SJSA1 (cell line): ENCODE results near the gene C6orf136. TPM values are rescaled to one million over a fixed set of nuclear protein-coding genes. Genes with fewer than 3 reads are reported as not detected.

Experiments
- DNase-seq, 2 experiments: peaks; one replicate each; pipeline ENCODE4 v3.0.0-alpha.2; 2015 to 2020; ENCODE audit warnings: low spot score in 2 of 2, low read depth in 1 of 2
- H3K27ac ChIP-seq: fragments of 250-450 bp; sonication (Bioruptor Pico); 2 replicates; pipeline ENCODE4 v1.5.1; 2020; ENCODE audit warnings: mild to moderate bottlenecking, moderate library complexity
- H3K27me3 ChIP-seq: fragments of 250-450 bp; sonication (Bioruptor Pico); replicated peaks from 2 replicates; pipeline ENCODE4 v1.5.1; 2020; ENCODE audit warnings: mild to moderate bottlenecking, moderate library complexity
- H3K36me3 ChIP-seq: fragments of 250-450 bp; sonication (Bioruptor Pico); 2 replicates; pipeline ENCODE4 v1.5.1; 2020; ENCODE audit warnings: mild to moderate bottlenecking
- H3K4me1 ChIP-seq: fragments of 250-450 bp; sonication (Bioruptor Pico); replicated peaks from 2 replicates; pipeline ENCODE4 v1.6.1; 2021; ENCODE audit warnings: mild to moderate bottlenecking
- H3K4me3 ChIP-seq: fragments of 250-450 bp; sonication (Bioruptor Pico); 2 replicates; pipeline ENCODE4 v1.5.1; 2020; ENCODE audit warnings: mild to moderate bottlenecking
- H3K9me3 ChIP-seq: fragments of 250-450 bp; sonication (Bioruptor Pico); replicated peaks from 2 replicates; pipeline ENCODE4 v1.5.1; 2020; ENCODE audit warnings: mild to moderate bottlenecking
- total RNA-seq: library from RNA; depleted of rRNA; stranded (reverse); fragments of >200 nt; shearing (Covaris generic); gene quantifications from 2 replicates; pipeline ENCODE4 v1.2.3, GENCODE V29; 2014

Gene C6orf136
- total RNA-seq, 1 experiment from 2014 or later = 4.9 TPM

DNA sequence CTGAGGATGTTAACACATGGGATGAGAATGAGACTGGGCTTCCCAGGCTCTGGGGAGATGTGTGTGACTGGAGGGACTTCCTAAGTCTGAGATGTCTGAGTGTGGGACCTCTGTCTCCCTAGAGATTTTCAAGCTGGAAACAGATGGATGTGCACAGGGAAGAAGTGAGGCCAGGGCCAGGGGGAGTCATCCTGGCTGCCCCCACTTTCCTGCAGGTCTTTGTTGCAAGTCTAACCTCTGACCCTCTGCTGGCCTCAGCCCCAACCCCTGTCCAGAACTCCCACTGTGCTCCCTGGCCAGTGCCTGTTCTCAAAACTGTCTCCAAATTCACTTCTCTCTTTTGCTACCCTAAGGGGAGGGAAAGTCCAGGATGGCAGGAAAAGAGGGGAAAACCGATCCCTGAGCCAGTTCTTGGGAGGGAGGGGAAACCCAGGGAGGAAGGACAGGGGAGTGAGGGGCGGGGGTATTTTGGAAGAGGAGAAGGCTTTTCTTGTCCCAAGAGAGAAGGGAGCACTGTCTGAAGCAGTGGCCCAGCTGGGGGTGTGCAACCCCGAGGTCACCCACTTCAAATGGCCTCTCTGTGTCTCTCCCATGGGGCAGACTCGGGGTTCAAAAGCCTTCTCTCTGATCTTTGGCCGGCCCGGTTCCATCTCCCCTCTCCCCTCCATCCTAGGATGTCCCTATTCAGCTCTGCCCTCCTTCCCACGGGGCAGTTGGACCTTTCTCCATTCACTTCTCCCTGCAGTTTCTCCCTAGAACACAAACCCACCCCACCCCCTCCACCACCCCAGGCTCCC, 36.4 kb downstream of the C6orf136 start:
- Histone ChIP-seq H3K9me3 (no peaks in the 10 kb centered on the region), H3K4me1 (peaks cover 69% of the 10 kb centered on the region)
- no peak for DNase-seq

DNA sequence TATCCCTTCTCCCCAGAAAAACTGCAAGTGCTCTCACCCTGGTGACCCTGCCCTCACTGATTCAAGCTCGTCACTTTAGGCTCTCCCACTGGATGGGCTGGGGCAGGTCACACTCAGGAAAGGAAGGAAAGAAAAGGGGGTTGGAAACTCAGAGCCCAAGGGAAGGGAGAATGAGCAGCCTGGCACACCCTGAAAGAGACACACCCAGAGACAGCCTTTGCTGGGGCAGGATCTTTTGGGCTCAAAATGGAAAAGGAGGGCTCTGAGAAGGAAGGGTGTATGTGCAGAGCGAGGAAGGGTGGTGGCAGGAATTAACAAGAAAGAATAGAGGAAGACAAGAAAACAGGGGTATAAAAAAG, 37.0 kb downstream of the C6orf136 start:
- H3K4me1 ChIP-seq = peaks cover 70% of the 10 kb centered on the region
- DNase-seq = no peak
- peak overlapping the region; percentile 65 for H3K4me3 ChIP-seq
- H3K9me3 ChIP-seq = no peaks in the 10 kb centered on the region
- H3K27me3 ChIP-seq = no peaks in the 10 kb centered on the region
- peaks cover 62% of the 10 kb centered on the region for H3K36me3 ChIP-seq
- H3K27ac ChIP-seq = peak overlapping the region; percentile 25; the same call in 1 of the 2 replicates

More for the DNA sequence above, 36.4 kb downstream of the C6orf136 start:
- Histone ChIP-seq H3K27ac (peak overlapping the region; percentile 73), H3K27me3 (no peaks in the 10 kb centered on the region), H3K4me3 (peak overlapping the region; percentile 65), H3K36me3 (peaks cover 67% of the 10 kb centered on the region)

DNA sequence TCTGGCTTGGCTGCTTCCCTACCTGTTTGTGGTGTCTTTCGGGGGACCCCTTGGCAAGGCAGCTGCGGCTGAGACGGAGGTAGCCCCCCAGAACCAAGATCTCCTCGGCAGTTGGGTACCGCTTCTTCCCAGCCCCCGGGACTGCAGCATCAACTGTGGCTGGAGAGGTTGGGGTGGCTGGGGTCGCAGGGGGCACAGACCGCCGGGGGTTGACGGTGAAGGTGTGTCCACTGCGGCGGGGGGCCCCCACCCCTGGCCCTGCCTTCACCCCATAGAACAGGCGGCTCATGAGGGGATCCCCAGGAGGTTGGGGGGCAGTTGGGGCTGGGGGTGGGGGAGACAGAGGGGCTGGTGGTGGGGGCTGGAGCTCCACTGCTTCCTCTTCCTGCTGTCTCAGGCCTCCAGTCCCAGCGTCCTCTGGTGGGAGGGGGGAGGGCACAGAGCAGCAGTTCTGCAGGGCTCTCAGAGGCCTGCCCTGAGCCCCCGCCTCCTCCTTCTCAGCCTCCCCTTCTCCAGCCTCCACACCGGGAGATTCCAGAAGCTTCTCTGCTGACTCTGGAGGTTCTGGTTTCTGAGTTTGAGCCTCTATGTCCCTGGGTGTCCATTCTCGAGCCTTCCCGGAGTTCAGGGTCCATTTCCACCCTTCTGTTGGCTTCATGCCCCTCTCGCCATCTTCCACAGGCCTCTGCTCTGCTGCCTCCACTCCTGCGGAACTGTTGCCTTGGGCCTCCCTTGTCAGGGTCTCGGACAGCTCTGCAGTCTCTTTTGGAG, 37.6 kb downstream of the C6orf136 start:
- Histone ChIP-seq H3K27me3 (no peaks in the 10 kb centered on the region), H3K4me1 (peaks cover 71% of the 10 kb centered on the region), H3K4me3 (peak overlapping the region; percentile 65), H3K36me3 (peaks cover 57% of the 10 kb centered on the region), H3K27ac (peak overlapping the region; percentile 25), H3K9me3 (no peaks in the 10 kb centered on the region)
- DNase-seq = peak; percentile 39 to 66

DNA sequence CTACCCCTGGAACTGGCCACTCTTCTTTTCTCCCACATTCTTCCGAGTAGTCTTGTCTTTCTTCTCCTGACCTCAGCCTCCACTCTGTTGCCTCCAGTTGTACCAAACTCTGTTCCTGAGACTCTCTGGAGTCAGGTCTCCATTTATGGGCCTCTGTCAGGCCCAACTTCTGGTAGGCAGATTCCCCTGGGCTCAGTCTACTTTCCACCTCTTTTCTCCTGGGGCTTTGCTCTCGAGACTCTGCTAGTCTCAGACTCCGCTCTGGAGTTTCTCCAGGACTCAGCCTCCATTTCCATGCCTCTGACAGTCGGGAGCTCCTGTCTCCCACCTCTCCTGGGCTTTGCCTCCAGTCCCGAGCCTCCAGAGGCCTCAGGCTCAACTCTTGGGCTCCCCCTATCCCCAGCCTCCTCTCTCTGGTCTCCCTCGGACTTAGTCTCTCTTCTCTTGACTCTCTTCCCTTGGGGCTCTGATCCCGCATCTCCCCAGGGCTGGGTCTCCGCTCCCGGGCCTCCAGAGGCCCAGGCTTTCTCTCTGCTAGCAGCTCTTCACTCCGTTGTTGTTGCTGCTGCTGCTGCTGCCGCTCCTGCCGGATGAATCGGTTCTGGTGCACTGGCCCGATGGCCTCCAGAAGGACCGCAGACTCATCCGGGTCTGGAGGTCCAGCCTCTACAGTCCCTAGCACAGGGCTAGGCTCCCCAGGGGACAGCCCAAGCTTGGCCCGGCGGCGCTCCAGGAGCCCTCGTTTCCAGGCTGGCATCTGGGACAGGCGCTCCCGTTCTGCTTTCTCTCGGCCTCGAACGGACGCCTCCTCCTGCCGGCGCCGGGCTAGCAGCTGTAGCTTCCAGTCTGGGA, 38.5 kb downstream of the C6orf136 start:
- Histone ChIP-seq H3K27me3 (no peaks in the 10 kb centered on the region), H3K27ac (peak overlapping the region; percentile 12; the same call in 1 of the 2 replicates), H3K36me3 (peaks cover 49% of the 10 kb centered on the region), H3K9me3 (no peaks in the 10 kb centered on the region), H3K4me1 (peaks cover 71% of the 10 kb centered on the region), H3K4me3 (peak overlapping the region; percentile 65)
- peak in 1 of 2 experiments; percentile 40 for DNase-seq

DNA sequence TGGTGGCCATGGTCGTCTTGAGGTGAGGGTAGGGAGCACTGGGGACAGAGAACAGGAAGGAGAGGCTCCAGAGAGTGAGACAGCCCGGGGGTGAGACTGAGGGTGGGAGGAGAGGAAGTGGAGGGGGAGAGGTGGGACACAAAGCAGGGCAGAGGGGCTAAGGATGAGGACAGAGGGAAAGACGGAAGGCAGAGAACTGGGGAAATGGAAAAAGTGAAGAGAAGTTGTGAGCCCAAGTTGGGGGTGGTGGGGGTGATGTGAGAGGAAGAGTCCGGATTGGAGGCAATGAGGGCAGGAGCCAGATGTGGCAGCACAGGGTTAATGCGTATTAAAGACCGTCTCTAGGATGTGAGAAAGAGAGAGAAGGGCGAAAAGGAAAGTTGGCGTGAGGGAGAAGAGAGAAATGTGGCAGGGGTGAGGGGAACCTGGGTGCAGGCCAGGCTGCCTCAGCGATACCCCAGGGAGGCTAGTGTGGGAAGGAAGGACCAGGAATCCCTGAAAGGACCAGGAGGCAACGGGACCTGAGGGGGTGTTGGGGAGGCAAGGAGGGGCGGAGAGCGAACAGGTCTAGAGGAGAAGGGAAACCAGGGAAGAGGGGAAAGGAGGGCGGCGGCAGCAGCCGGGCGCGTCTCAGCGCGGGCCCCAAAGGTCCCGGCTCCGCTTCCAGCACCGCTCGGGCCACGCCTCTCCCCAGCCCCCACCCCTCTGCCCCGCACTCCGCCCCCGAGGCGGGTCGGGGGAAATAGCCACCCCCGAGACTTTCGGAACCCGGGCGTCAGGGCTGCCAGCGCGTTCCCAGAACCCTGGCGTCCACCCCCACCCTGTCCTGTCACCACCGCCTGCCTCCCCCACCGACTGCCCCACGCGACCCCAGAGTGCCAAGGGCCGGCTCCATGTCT, 39.3 kb downstream of the C6orf136 start, which contains the start of gene PPP1R18:
TSS of gene PPP1R18 (minus strand) at position 637 of the 899 bp plus-strand sequence. CDS start at position 10, 627 bp downstream.
- peaks cover 68% of the 10 kb centered on the region for H3K4me1 ChIP-seq

DNA sequence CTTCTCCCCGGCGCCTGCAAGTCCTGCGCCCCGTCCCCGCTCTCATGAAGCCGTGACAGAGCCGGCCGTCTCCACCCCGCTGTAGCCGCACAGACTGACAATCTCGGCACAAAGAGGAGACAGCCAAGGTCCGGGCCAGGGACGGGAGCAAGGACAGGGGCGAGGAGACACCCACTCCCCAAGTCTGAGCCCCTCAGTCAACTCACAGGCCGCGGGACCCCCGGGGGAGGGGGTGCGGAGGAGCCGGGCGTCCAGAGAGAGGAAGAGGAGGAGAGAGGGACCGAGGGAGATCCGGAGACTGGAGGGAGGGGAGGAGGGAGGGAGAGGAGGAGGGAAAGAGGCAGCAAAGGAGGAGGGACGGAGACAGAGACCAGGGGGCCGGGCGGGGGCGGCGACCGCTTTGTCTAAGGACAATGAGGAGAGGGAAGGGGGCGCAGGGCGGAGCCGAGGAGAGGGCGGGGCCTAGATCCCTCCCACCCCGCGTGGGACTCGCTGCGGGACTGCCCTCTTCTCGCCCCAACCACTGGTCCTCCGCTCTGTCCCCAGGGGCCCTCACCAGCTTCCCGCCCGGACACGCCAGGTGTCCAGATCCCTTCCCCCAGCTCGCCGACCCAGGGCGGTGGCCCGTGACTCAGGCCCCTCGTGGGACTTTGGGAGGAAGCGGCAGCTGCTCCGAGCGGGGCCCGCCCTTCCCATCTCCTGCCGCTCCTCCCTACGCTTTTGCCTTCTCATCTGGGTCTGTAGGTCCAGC, 40.1 kb downstream of the C6orf136 start:
- H3K9me3 ChIP-seq = no peaks in the 10 kb centered on the region
- peak; percentile 98 to 99 for DNase-seq
- peaks cover 37% of the 10 kb centered on the region for H3K36me3 ChIP-seq
- H3K4me1 ChIP-seq = peaks cover 64% of the 10 kb centered on the region
- H3K4me3 ChIP-seq = peak overlapping the region; percentile 65
- peak overlapping the region; percentile 70 for H3K27ac ChIP-seq
- no peaks in the 10 kb centered on the region for H3K27me3 ChIP-seq

More for the DNA sequence above, 39.3 kb downstream of the C6orf136 start, which contains the start of gene PPP1R18:
- peak within 1 kb of the TSS; percentile 65 for H3K4me3 ChIP-seq
- H3K36me3 ChIP-seq = peaks cover 40% of the 10 kb centered on the region
- peak within 1 kb of the TSS; percentile 70 for H3K27ac ChIP-seq
- DNase-seq = peak; percentile 63 to 85
- H3K9me3 ChIP-seq = no peaks in the 10 kb centered on the region
- no peaks in the 10 kb centered on the region for H3K27me3 ChIP-seq

DNA sequence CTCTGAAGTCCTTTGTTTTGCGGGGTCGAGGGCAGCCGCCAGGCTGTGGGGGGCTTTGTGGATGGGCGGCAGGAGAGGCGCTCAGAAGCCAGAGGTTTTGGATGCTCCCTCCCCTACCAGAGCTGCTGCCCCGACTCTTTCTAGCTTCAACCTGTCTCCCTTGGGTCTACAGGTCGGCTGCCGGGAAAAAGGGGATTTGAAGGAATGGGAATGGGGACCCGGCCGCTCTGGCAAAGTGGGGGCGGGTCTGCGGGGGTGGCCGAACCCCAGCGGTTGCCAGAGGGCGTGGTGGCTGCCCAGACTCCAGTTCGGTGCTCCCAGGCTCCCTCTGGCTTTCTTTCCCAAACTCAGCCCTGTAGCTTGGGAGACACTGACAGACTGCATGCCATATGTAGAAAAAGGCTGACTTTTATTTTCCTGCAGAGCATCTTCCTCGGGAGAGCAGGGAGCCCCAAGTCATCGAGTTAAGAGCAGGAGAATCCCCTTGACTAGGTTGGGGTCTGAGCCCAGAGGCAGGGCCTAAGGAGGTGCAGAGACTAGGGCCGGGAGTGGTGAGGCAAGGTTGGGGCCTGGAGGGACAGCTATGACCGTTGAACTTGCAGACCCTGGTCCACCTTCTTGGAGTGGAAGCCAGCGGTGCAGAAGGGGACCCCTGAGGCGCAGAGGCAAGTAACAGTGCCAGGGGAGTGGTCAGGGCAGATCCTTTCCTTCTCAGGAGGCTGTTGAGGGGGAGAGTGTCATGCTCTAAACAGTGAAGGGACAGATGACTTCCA, 40.9 kb downstream of the C6orf136 start:
- Histone ChIP-seq H3K36me3 (peaks cover 30% of the 10 kb centered on the region), H3K27ac (peak overlapping the region; percentile 70), H3K27me3 (no peaks in the 10 kb centered on the region), H3K4me1 (peaks cover 56% of the 10 kb centered on the region), H3K4me3 (peak overlapping the region; percentile 65), H3K9me3 (no peaks in the 10 kb centered on the region)
- peak in 1 of 2 experiments; percentile 59 for DNase-seq

DNA sequence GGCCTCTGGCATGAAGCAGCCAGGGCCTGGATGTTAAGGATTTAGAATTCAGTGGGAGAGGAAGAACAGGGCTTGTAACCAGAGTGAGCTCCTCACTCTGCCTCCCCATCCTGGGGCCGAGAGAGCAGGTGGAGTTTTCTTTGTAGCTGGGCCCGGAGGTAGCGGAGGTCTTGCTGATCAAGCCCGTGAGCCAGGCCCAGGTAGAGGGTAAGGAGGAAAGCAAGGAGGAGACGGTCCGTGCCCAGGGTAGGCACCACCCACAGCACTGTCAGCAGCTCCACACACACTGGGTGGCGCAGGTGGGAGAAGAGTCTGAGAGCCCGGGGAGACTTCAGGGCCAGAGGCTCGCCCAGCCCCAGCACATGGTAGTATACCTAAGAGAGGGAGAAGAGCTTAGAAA, 41.6 kb downstream of the C6orf136 start:
- no peaks in the 10 kb centered on the region for H3K9me3 ChIP-seq
- peaks cover 23% of the 10 kb centered on the region for H3K36me3 ChIP-seq
- DNase-seq = no peak
- no peak overlapping the region for H3K27ac ChIP-seq
- no peaks in the 10 kb centered on the region for H3K27me3 ChIP-seq
- H3K4me1 ChIP-seq = peaks cover 50% of the 10 kb centered on the region
- no peak overlapping the region for H3K4me3 ChIP-seq

DNA sequence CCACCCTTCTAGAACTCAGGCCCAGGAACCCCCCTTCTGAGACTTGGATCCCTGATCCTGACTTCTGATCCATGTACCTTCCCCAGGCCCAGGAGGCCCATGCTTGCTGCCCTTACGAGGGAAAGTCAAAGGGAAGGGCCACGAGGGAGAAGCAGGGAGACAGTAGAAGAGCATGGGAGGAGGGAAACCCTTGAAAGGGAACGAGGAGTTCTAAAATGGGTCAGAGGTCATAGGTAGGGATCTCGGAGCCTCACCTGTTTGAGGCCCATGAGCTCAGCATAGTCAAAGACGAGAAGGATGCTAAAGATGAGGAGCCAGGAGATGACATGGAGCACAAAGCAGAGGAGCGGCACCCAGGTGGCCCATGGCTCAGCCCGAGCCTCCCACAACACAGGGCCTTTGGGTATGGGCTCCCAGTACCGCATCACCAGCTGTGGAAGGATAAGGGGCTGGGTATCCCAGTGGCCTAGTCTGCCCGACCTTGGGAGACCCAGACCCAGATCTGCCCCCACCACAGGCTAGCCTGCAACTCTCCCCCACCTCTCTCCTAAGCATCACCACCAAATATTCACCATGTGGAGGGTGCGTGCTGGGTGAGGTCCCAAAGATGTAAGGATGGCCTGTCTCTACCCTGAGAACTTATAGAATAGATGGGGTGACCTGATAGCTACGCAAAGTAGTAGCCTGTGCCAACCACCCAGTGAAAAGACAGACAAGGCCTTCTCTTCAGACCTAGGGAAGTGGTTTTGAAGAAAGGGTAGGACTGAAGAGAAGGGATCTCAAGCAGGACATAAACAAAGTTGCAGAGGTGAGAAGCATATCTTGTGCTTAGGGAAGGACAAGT, 42.3 kb downstream of the C6orf136 start:
- Histone ChIP-seq H3K9me3 (no peaks in the 10 kb centered on the region), H3K4me1 (peaks cover 50% of the 10 kb centered on the region), H3K27ac (no peak overlapping the region), H3K36me3 (peaks cover 16% of the 10 kb centered on the region), H3K4me3 (no peak overlapping the region), H3K27me3 (no peaks in the 10 kb centered on the region)
- DNase-seq = no peak

DNA sequence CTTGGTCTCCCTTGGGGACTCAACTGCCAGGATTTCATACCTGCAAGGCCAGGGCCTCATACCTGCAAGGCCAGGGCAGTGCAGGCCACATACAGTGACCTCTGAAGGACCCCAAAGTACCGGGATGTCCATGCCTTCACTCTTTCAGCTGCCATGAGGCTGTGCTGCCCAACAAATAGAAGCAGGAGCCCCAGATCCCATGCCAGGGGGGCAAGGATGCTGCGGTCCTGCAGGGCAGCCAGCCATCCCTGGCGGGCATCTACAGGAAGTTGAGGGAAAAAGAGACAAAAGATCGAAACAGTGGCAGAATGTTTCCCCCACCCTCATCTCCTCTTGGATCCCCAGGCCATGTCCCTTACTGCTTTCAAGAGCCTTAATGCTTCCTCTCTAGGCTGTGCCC, 43.1 kb downstream of the C6orf136 start:
- H3K4me1 ChIP-seq = peaks cover 48% of the 10 kb centered on the region
- no peaks in the 10 kb centered on the region for H3K9me3 ChIP-seq
- H3K4me3 ChIP-seq = peak overlapping the region; percentile 49
- no peaks in the 10 kb centered on the region for H3K27me3 ChIP-seq
- H3K27ac ChIP-seq = no peak overlapping the region
- DNase-seq = no peak
- peaks cover 11% of the 10 kb centered on the region for H3K36me3 ChIP-seq
